Measurements from ENCODE around the gene GPRC6A.

The GPRC6A gene

DNA sequence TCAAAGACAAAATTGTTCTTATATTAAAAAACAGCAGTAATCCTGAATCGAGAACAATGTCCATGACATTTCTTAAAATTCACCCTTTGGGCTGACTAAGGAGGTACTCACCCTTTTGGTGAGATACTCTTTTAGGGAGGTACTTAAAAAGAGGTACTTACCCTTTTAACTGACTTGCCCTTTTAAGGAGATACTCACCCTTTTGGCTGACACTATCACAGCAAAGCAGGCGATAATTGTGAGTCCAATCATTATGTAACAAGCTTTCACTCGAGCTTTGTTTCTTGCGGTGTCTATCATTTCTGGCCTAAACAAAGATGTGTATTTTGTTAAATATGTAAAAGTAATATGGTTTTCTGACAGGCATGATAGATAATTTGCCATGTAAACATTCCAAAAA is 67.1 kb downstream of the GPRC6A start:
- H3K4me3 ChIP-seq (ENCODE audit: low read length in 2 of 2): no peak overlapping the region
- peaks cover 13% of the 10 kb centered on the region for H3K4me1 ChIP-seq (ENCODE audit: control insufficient read depth, insufficient read depth, low read length)
- H3K36me3 ChIP-seq (ENCODE audit: control insufficient read depth in 2 of 2, insufficient read depth in 2 of 2, low read length in 2 of 2): no peaks in the 10 kb centered on the region
- H3K27me3 ChIP-seq (ENCODE audit: control insufficient read depth in 1 of 2, insufficient read depth in 2 of 2, low read length in 2 of 2): peaks cover 9 to 18% of the 10 kb centered on the region in 2 donors
- no peak overlapping the region for H3K9ac ChIP-seq (ENCODE audit: low read length in 2 of 2)
- no peak overlapping the region for H3K27ac ChIP-seq (ENCODE audit: low read length)
- no peaks in the 10 kb centered on the region for H3K9me3 ChIP-seq (ENCODE audit: control insufficient read depth in 2 of 2, low read length in 2 of 2)

DNA sequence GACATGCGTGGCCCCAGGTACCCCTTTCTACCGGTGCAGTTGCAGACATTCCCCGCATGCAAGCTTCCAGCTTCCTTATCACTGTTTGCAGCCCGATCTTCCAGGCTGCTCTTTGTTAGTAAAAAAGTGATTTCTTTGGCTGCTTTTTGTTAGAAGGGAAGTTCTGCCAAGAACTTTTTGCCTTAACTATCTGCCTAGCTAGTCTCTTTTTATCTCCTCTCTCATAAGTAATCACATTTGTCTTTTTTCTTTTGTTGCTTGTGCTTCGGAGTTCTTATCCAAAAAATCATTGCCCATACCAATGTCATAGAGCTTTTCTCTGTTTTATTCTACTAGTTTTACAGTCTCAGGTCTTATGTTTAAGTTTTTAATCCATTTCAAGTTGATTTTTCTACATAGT is 83.7 kb downstream of the GPRC6A start:
- H3K9me3 ChIP-seq (ENCODE audit: control insufficient read depth in 2 of 2, low read length in 2 of 2): no peaks in the 10 kb centered on the region
- no peak overlapping the region for H3K4me3 ChIP-seq (ENCODE audit: low read length in 2 of 2)
- H3K9ac ChIP-seq (ENCODE audit: low read length in 2 of 2): no peak overlapping the region
- no peaks in the 10 kb centered on the region for H3K36me3 ChIP-seq (ENCODE audit: control insufficient read depth in 2 of 2, insufficient read depth in 2 of 2, low read length in 2 of 2)
- H3K27ac ChIP-seq (ENCODE audit: low read length): no peak overlapping the region
- no peaks in the 10 kb centered on the region for H3K27me3 ChIP-seq (ENCODE audit: control insufficient read depth in 1 of 2, insufficient read depth in 2 of 2, low read length in 2 of 2)
- no peaks in the 10 kb centered on the region for H3K4me1 ChIP-seq (ENCODE audit: control insufficient read depth, insufficient read depth, low read length)

Measured in stomach smooth muscle (tissue), 2 donors.